Amniotic stem cell (primary cell): Measurements from ENCODE around the gene MTHFS.
"Not testable (repeated sequence)": the region's sequence is repeated elsewhere in the genome, so short reads cannot be mapped to it uniquely, and the experiment has no call there.

ENCODE experiments used
- DNase-seq: peaks from one replicate; lab custom pipeline; 2025; lab: John Stamatoyannopoulos, UW

The MTHFS gene

GRCh38 chr15:79915776-79916501 is 19.1 kb upstream of the MTHFS start:
- not testable (repeated sequence) for DNase-seq

- no peak for DNase-seq
These were observed 17.9 kb upstream of the MTHFS start for GRCh38 chr15:79914728-79915127.

GRCh38 chr15:79909556-79910335 is 12.9 kb upstream of the MTHFS start:
- DNase-seq, result not testable (repeated sequence)

GRCh38 chr15:79904271-79904670 is 7.5 kb upstream of the MTHFS start:
- DNase-seq, result no peak

GRCh38 chr15:79903626-79904025 is 6.8 kb upstream of the MTHFS start:
- no peak for DNase-seq

- DNase-seq, result no peak
These were observed 6.3 kb upstream of the MTHFS start for GRCh38 chr15:79903144-79903543.

- DNase-seq, result no peak
These were observed 5.1 kb upstream of the MTHFS start for GRCh38 chr15:79901958-79902357.

- DNase-seq, result not testable (repeated sequence)
These were observed 4.1 kb upstream of the MTHFS start for GRCh38 chr15:79900818-79901378.

- DNase-seq, result no peak
These were observed 3.3 kb upstream of the MTHFS start for GRCh38 chr15:79900087-79900486.

GRCh38 chr15:79898786-79899185 is 2.0 kb upstream of the MTHFS start:
- DNase-seq, result not testable (repeated sequence)

GRCh38 chr15:79898369-79898768 is 1.6 kb upstream of the MTHFS start:
- no peak for DNase-seq

GRCh38 chr15:79897701-79898113 is 893 bp upstream of the MTHFS start:
- no peak for DNase-seq

- no peak for DNase-seq
These were observed 515 bp upstream of the MTHFS start for GRCh38 chr15:79897380-79897678.

- no peak for DNase-seq
These were observed 632 bp downstream of the MTHFS start for GRCh38 chr15:79896131-79896633.

GRCh38 chr15:79887054-79887930 is 9.5 kb downstream of the MTHFS start:
- no peak for DNase-seq

- DNase-seq, result no peak
These were observed 10.7 kb downstream of the MTHFS start for GRCh38 chr15:79886124-79886523.

GRCh38 chr15:79884204-79884596 is 12.6 kb downstream of the MTHFS start:
- DNase-seq, result no peak

GRCh38 chr15:79883579-79884203 is 13.1 kb downstream of the MTHFS start:
- no peak for DNase-seq

GRCh38 chr15:79881668-79882067 is 15.1 kb downstream of the MTHFS start:
- DNase-seq, result no peak

- DNase-seq, result no peak
These were observed 15.6 kb downstream of the MTHFS start for GRCh38 chr15:79881254-79881653.

GRCh38 chr15:79878078-79878705 is 18.6 kb downstream of the MTHFS start:
- no peak for DNase-seq
